K562 (cell line): ENCODE data around the gene ZNF648. TPM values are rescaled to one million over a fixed set of nuclear protein-coding genes. Genes with fewer than 3 reads are reported as not detected.
A peak's percentile ranks its signal among the peaks of the same experiment; 100 is the strongest.

ENCODE experiments used
- BMI1 ChIP-seq: fragments of 150-350 bp; IDR thresholded peaks from 2 replicates; pipeline ENCODE4 v1.6.1; 2014; ENCODE audit warnings: low read length
- CBFA2T3 ChIP-seq: fragments of 450-650 bp; IDR thresholded peaks from 2 replicates; pipeline ENCODE4 v1.6.1; 2017
- CGGBP1 ChIP-seq: fragments of 250-450 bp; sonication (Bioruptor Pico); IDR thresholded peaks from 2 replicates; pipeline ENCODE4 v1.9.0; 2021; ENCODE audit warnings: mild to moderate bottlenecking
- CHD1 ChIP-seq: fragments of 200-600 bp; sonication (generic); IDR thresholded peaks from one replicate; pipeline ENCODE4 v1.6.1; 2012; ENCODE audit warnings: mild to moderate bottlenecking, moderate library complexity, low read length, inconsistent platforms
- CREB1 ChIP-seq, 2 experiments: sonication (generic) in 1 of 2; formaldehyde crosslinking in 1 of 2; IDR thresholded peaks; 2 replicates each; pipeline versions ENCODE4 v1.6.1 to v1.8.0; 2012 to 2022; ENCODE audit warnings: inconsistent platforms in 1 of 2, mild to moderate bottlenecking in 1 of 2, missing genetic modification reagents in 1 of 2, moderate library complexity in 1 of 2
- CREB3L1 ChIP-seq: fragments of 450-650 bp; IDR thresholded peaks from 2 replicates; pipeline ENCODE4 v1.6.1; 2014; ENCODE audit warnings: low read depth, mild to moderate bottlenecking, moderate library complexity, borderline replicate concordance
- DACH1 ChIP-seq: fragments of 450-650 bp; IDR thresholded peaks from 2 replicates; pipeline ENCODE4 v1.6.1; 2018; ENCODE audit not compliant: partially characterized antibody
- DEAF1 ChIP-seq: fragments of 450-650 bp; formaldehyde crosslinking; IDR thresholded peaks from 2 replicates; pipeline ENCODE4 v1.4.0; 2020; ENCODE audit warnings: mild to moderate bottlenecking, moderate library complexity
- GTF2A2 ChIP-seq: IDR thresholded peaks from 2 replicates; pipeline ENCODE4 v1.6.1; 2016; ENCODE audit warnings: mild to moderate bottlenecking, missing genetic modification characterization, missing compliant biosample characterization
- MBD1 ChIP-seq: fragments of 250-450 bp; sonication (Bioruptor Pico); IDR thresholded peaks from 2 replicates; pipeline ENCODE4 v1.8.0; 2022; ENCODE audit warnings: inconsistent platforms
- NUFIP1 ChIP-seq: fragments of 450-650 bp; IDR thresholded peaks from 2 replicates; pipeline ENCODE4 v1.6.1; 2018; ENCODE audit not compliant: partially characterized antibody
- PTBP1 ChIP-seq: fragments of 200-400 bp; formaldehyde crosslinking; IDR thresholded peaks from 2 replicates; pipeline ENCODE4 v1.6.1; 2017; ENCODE audit warnings: low read depth, low read length
- STAT5B ChIP-seq: fragments of 250-450 bp; sonication (Bioruptor Pico); IDR thresholded peaks from 2 replicates; pipeline ENCODE4 v1.8.0; 2021; ENCODE audit warnings: mild to moderate bottlenecking, inconsistent platforms
- TFAP4 ChIP-seq: sonication (generic); formaldehyde crosslinking; IDR thresholded peaks from 2 replicates; pipeline ENCODE4 v1.8.0; 2022; ENCODE audit warnings: missing genetic modification reagents, mild to moderate bottlenecking, moderate library complexity, borderline replicate concordance
- TFE3 ChIP-seq: fragments of 450-650 bp; formaldehyde crosslinking; IDR thresholded peaks from 2 replicates; pipeline ENCODE4 v1.4.0; 2020; ENCODE audit warnings: mild to moderate bottlenecking, mixed read lengths
- ZFPM2 ChIP-seq: fragments of 250-450 bp; sonication (Bioruptor Pico); IDR thresholded peaks from 2 replicates; pipeline ENCODE4 v1.5.1; 2022; ENCODE audit warnings: mild to moderate bottlenecking
- ZKSCAN1 ChIP-seq: fragments of 150-350 bp; IDR thresholded peaks from 2 replicates; pipeline ENCODE4 v1.6.1; 2016; ENCODE audit warnings: low read depth, low read length
- ZNF165 ChIP-seq: fragments of 250-450 bp; sonication (Bioruptor Pico); IDR thresholded peaks from 2 replicates; pipeline ENCODE4 v1.4.0; 2020; ENCODE audit warnings: borderline replicate concordance
- ZNF311 ChIP-seq: fragments of 250-450 bp; sonication (Bioruptor Pico); IDR thresholded peaks from 2 replicates; pipeline ENCODE4 v1.4.0; 2020; ENCODE audit warnings: mild to moderate bottlenecking, moderate library complexity
- ZNF511 ChIP-seq: sonication (generic); formaldehyde crosslinking; IDR thresholded peaks from 2 replicates; pipeline ENCODE4 v1.8.0; 2022; ENCODE audit warnings: mild to moderate bottlenecking, missing genetic modification reagents
- polyA plus RNA-seq, 8 experiments: library from polyadenylated mRNA; depleted of rRNA in 4 of 8; stranded (reverse) in 5 of 8; unstranded in 3 of 8; fragments of >200 nt; fragmentation: Nextera tagmentation in 2 of 8; fragmentation: Illumina TruSeq in 1 of 8; extraction: Ambion mirVana in 2 of 8; extraction: Trizol in 1 of 8; gene quantifications; 2 replicates each; pipeline versions ENCODE4 v1.2.1 to v1.2.3, GENCODE V29; 2011 to 2014; ENCODE audit warnings: inconsistent platforms in 1 of 8, missing spikeins in 1 of 8
- total RNA-seq, 7 experiments: library from RNA; depleted of rRNA in 6 of 7; stranded (reverse); fragments of >200 nt in 6 of 7; fragmentation: Illumina TruSeq in 2 of 7; extraction: Trizol in 2 of 7; gene quantifications; 2 replicates each; pipeline versions ENCODE4 v1.2.1 to v1.2.3, GENCODE V29; 2011 to 2021; ENCODE audit warnings: low replicate concordance in 1 of 7

ZNF648 gene
- total and polyA plus RNA-seq, 9 of the 15 experiments (the other 6 are each of a cell fraction or from before 2014, with no cell fraction given): 0.06 to 0.27 (median 0.18) TPM; not detected in 2

- TF ChIP-seq CREB3L1 (no peak), BMI1 (no peak), NUFIP1 (no peak), PTBP1 (no peak), CREB1 (IDR thresholded peaks at IDR 0.05) (no peak), CREB1 (CRISPR knock-in tag; IDR thresholded peaks at IDR 0.05) (no peak), ZFPM2 (no peak), ZNF511 (CRISPR knock-in tag) (no peak), TFE3 (no peak), STAT5B (CRISPR knock-in tag) (no peak), MBD1 (no peak), CBFA2T3 (no peak), ZNF165 (CRISPR knock-in tag) (no peak), CGGBP1 (CRISPR knock-in tag) (no peak), DACH1 (no peak), GTF2A2 (no peak), TFAP4 (CRISPR knock-in tag) (peak; percentile 55; the same call in 1 of the 2 replicates), ZNF311 (CRISPR knock-in tag) (no peak), CHD1 (no peak), ZKSCAN1 (peak; percentile 85), DEAF1 (CRISPR knock-in tag) (peak; percentile 96)
These were observed 23.2 kb upstream of the ZNF648 start (continued) for GRCh38 chr1:182084487-182085316.
